Activated T-helper 1 cell treated with anti-CD3 and anti-CD28 coated beads, Interleukin-12 subunit alpha, Interleukin-12 subunit beta, Interleukin-2, Interleukin-4 antibody, amounts not matched to agents 30 ng/mL and 10 ng/mL and 1 ng/mL, durations not matched to agents 14 hours and 24 hours and 36 hours (primary cell): ENCODE measurements around the gene MSI2. TPM values are rescaled to one million over a fixed set of nuclear protein-coding genes. Genes with fewer than 3 reads are reported as not detected.
"Not testable (repeated sequence)": the region's sequence is repeated elsewhere in the genome, so short reads cannot be mapped to it uniquely, and the experiment has no call there.

Source experiments
- DNase-seq: peaks from one replicate; pipeline ENCODE4 v3.0.0; 2021; ENCODE audit warnings: low spot score
- H3K27ac Mint-ChIP-seq: one replicate; pipeline ENCODE4 v1.8.0; 2021; ENCODE audit warnings: mild to moderate bottlenecking, mixed read lengths
- H3K27me3 Mint-ChIP-seq: one replicate; pipeline ENCODE4 v1.8.0; 2022; ENCODE audit warnings: mild to moderate bottlenecking, moderate library complexity, mixed read lengths; ENCODE audit not compliant: insufficient read depth
- H3K36me3 Mint-ChIP-seq: one replicate; pipeline ENCODE4 v1.8.0; 2021; ENCODE audit warnings: low read depth, mixed read lengths
- H3K4me1 Mint-ChIP-seq: one replicate; pipeline ENCODE4 v1.8.0; 2021; ENCODE audit warnings: low read depth, mixed read lengths
- H3K4me3 Mint-ChIP-seq: one replicate; pipeline ENCODE4 v1.8.0; 2021; ENCODE audit warnings: mild to moderate bottlenecking, moderate library complexity, mixed read lengths
- H3K9me3 Mint-ChIP-seq: one replicate; pipeline ENCODE4 v1.8.0; 2021; ENCODE audit warnings: mixed read lengths
- intact Hi-C: fragments of 100-400 bp; cut with micrococcal nuclease; formaldehyde crosslinking; loops from one replicate; pipeline ENCODE4 v1.15.1; 2024
- total RNA-seq: library from RNA; stranded (reverse); gene quantifications from 2 replicates; pipeline ENCODE4 v1.2.3, GENCODE V29; 2022

Gene MSI2
- total RNA-seq, 1 donor from 2014 or later = 278 TPM

- peak overlapping the region; percentile 25 for H3K27ac Mint-ChIP-seq
- peaks cover 34% of the 10 kb centered on the region for H3K36me3 Mint-ChIP-seq
- peaks cover 63% of the 10 kb centered on the region for H3K4me1 Mint-ChIP-seq
- no peaks in the 10 kb centered on the region for H3K27me3 Mint-ChIP-seq
- no peak overlapping the region for H3K4me3 Mint-ChIP-seq
- no peaks in the 10 kb centered on the region for H3K9me3 Mint-ChIP-seq
- no peak for DNase-seq
- intact Hi-C loops = loop anchor here (5.0 kb wide), 1 partner anchor 313 kb away; no protein-coding TSS in a partner anchor
Observed at GRCh38 chr17:57289613-57290012, 33.3 kb downstream of the MSI2 start.

GRCh38 chr17:57290981-57291380, 34.7 kb downstream of the MSI2 start:
- H3K36me3 Mint-ChIP-seq = peaks cover 42% of the 10 kb centered on the region
- H3K4me1 Mint-ChIP-seq = peaks cover 63% of the 10 kb centered on the region
- intact Hi-C loops = no loop called here
- H3K9me3 Mint-ChIP-seq = no peaks in the 10 kb centered on the region
- DNase-seq = no peak
- H3K27ac Mint-ChIP-seq = no peak overlapping the region
- H3K4me3 Mint-ChIP-seq = no peak overlapping the region
- no peaks in the 10 kb centered on the region for H3K27me3 Mint-ChIP-seq

GRCh38 chr17:57292091-57292490, 35.8 kb downstream of the MSI2 start:
- intact Hi-C loops = no loop called here
- no peaks in the 10 kb centered on the region for H3K9me3 Mint-ChIP-seq
- H3K4me1 Mint-ChIP-seq = peaks cover 56% of the 10 kb centered on the region
- no peak overlapping the region for H3K4me3 Mint-ChIP-seq
- H3K27ac Mint-ChIP-seq = peak overlapping the region; percentile 35
- H3K27me3 Mint-ChIP-seq = no peaks in the 10 kb centered on the region
- H3K36me3 Mint-ChIP-seq = peaks cover 38% of the 10 kb centered on the region
- DNase-seq = no peak

- H3K4me1 Mint-ChIP-seq = peaks cover 46% of the 10 kb centered on the region
- DNase-seq = no peak
- H3K36me3 Mint-ChIP-seq = peaks cover 45% of the 10 kb centered on the region
- H3K27me3 Mint-ChIP-seq = no peaks in the 10 kb centered on the region
- H3K4me3 Mint-ChIP-seq = no peak overlapping the region
- peaks cover 7% of the 10 kb centered on the region for H3K9me3 Mint-ChIP-seq
- no peak overlapping the region for H3K27ac Mint-ChIP-seq
- intact Hi-C loops = no loop called here
Observed at GRCh38 chr17:57293077-57293476, 36.8 kb downstream of the MSI2 start.

- no peak for DNase-seq
- peaks cover 11% of the 10 kb centered on the region for H3K9me3 Mint-ChIP-seq
- peaks cover 50% of the 10 kb centered on the region for H3K36me3 Mint-ChIP-seq
- peak overlapping the region; percentile 34 for H3K27ac Mint-ChIP-seq
- intact Hi-C loops = no loop called here
- H3K27me3 Mint-ChIP-seq = no peaks in the 10 kb centered on the region
- H3K4me3 Mint-ChIP-seq = no peak overlapping the region
- peaks cover 38% of the 10 kb centered on the region for H3K4me1 Mint-ChIP-seq
Observed at GRCh38 chr17:57294101-57294500, 37.8 kb downstream of the MSI2 start.

GRCh38 chr17:57294629-57295501, 38.5 kb downstream of the MSI2 start:
- Mint-ChIP-seq H3K9me3 (peaks cover 13% of the 10 kb centered on the region), H3K27ac (peak overlapping the region; percentile 50), H3K27me3 (no peaks in the 10 kb centered on the region), H3K36me3 (peaks cover 50% of the 10 kb centered on the region), H3K4me1 (peaks cover 34% of the 10 kb centered on the region), H3K4me3 (no peak overlapping the region)
- no peak for DNase-seq
- intact Hi-C loops = loop anchor here (5.0 kb wide), 1 partner anchor 38 kb away; the partner anchor contains the start of gene MSI2

GRCh38 chr17:57295526-57296023, 39.3 kb downstream of the MSI2 start:
- H3K27me3 Mint-ChIP-seq = no peaks in the 10 kb centered on the region
- H3K4me1 Mint-ChIP-seq = peaks cover 35% of the 10 kb centered on the region
- no peak for DNase-seq
- no peak overlapping the region for H3K27ac Mint-ChIP-seq
- H3K9me3 Mint-ChIP-seq = peaks cover 19% of the 10 kb centered on the region
- intact Hi-C loops = loop anchor here (5.0 kb wide), 1 partner anchor 38 kb away; the partner anchor contains the start of gene MSI2
- peaks cover 56% of the 10 kb centered on the region for H3K36me3 Mint-ChIP-seq
- H3K4me3 Mint-ChIP-seq = peak overlapping the region; percentile 2

- Mint-ChIP-seq H3K4me3 (no peak overlapping the region), H3K4me1 (peaks cover 36% of the 10 kb centered on the region), H3K36me3 (peaks cover 58% of the 10 kb centered on the region), H3K27ac (no peak overlapping the region), H3K27me3 (no peaks in the 10 kb centered on the region), H3K9me3 (peaks cover 20% of the 10 kb centered on the region)
- DNase-seq = no peak
- intact Hi-C loops = loop anchor here (5.0 kb wide), 1 partner anchor 39 kb away; the partner anchor contains the start of gene MSI2
Observed at GRCh38 chr17:57296231-57296630, 39.9 kb downstream of the MSI2 start.

GRCh38 chr17:57299176-57299575, 42.9 kb downstream of the MSI2 start:
- no peak for DNase-seq
- intact Hi-C loops = loop anchor here (5.0 kb wide), 1 partner anchor 42 kb away; the partner anchor contains the start of gene MSI2
- Mint-ChIP-seq H3K4me3 (no peak overlapping the region), H3K4me1 (peaks cover 59% of the 10 kb centered on the region), H3K9me3 (peaks cover 20% of the 10 kb centered on the region), H3K27ac (no peak overlapping the region), H3K27me3 (no peaks in the 10 kb centered on the region), H3K36me3 (peaks cover 71% of the 10 kb centered on the region)

GRCh38 chr17:57300592-57300991, 44.3 kb downstream of the MSI2 start:
- intact Hi-C loops, H3K27me3 Mint-ChIP-seq, H3K4me3 Mint-ChIP-seq, DNase-seq, H3K27ac Mint-ChIP-seq: not testable (repeated sequence)
- H3K36me3 Mint-ChIP-seq = peaks cover 61% of the 10 kb centered on the region
- H3K9me3 Mint-ChIP-seq = peaks cover 20% of the 10 kb centered on the region
- peaks cover 44% of the 10 kb centered on the region for H3K4me1 Mint-ChIP-seq

- Mint-ChIP-seq H3K27ac (peak overlapping the region; percentile 56), H3K4me1 (peaks cover 40% of the 10 kb centered on the region)
Observed at GRCh38 chr17:57302690-57303465, 46.6 kb downstream of the MSI2 start.

GRCh38 chr17:57305144-57305728, 48.9 kb downstream of the MSI2 start:
- Mint-ChIP-seq H3K4me3 (no peak overlapping the region), H3K36me3 (peaks cover 55% of the 10 kb centered on the region)

More at GRCh38 chr17:57302690-57303465, 46.6 kb downstream of the MSI2 start:
- Mint-ChIP-seq H3K27me3 (no peaks in the 10 kb centered on the region), H3K9me3 (peaks cover 15% of the 10 kb centered on the region), H3K36me3 (peaks cover 62% of the 10 kb centered on the region), H3K4me3 (no peak overlapping the region)
- intact Hi-C loops = no loop called here
- no peak for DNase-seq

More at GRCh38 chr17:57305144-57305728, 48.9 kb downstream of the MSI2 start:
- Mint-ChIP-seq H3K4me1 (peaks cover 61% of the 10 kb centered on the region), H3K27ac (no peak overlapping the region), H3K9me3 (peaks cover 5% of the 10 kb centered on the region), H3K27me3 (no peaks in the 10 kb centered on the region)
- no peak for DNase-seq
- intact Hi-C loops = no loop called here
